H9 (cell line): ENCODE results near the gene KHK. TPM values are rescaled to one million over a fixed set of nuclear protein-coding genes. Genes with fewer than 3 reads are reported as not detected.

Source experiments
- DNase-seq: peaks from one replicate; pipeline ENCODE4 v3.0.0-alpha.2; 2017
- H2AFZ ChIP-seq: one replicate; pipeline ENCODE4 v1.6.1; 2013; ENCODE audit warnings: mild to moderate bottlenecking, low read length, control low read depth, moderate library complexity
- H2AK5ac ChIP-seq: 2 replicates; pipeline ENCODE4 v1.6.1; 2013; ENCODE audit warnings: low read length, control low read depth, mixed read lengths; ENCODE audit not compliant: insufficient read length
- H2BK120ac ChIP-seq: one replicate; pipeline ENCODE4 v1.6.1; 2013; ENCODE audit warnings: low read depth, mild to moderate bottlenecking, low read length, control low read depth, inconsistent platforms; ENCODE audit not compliant: poor library complexity, severe bottlenecking
- H2BK12ac ChIP-seq: 2 replicates; pipeline ENCODE4 v1.6.1; 2013; ENCODE audit warnings: low read length, control low read depth, mixed read lengths, low read depth; ENCODE audit not compliant: insufficient read length
- H2BK15ac ChIP-seq: 2 replicates; pipeline ENCODE4 v1.6.1; 2013; ENCODE audit warnings: low read depth, low read length, control low read depth
- H2BK20ac ChIP-seq: one replicate; pipeline ENCODE4 v1.6.1; 2013; ENCODE audit warnings: low read depth, mild to moderate bottlenecking, low read length, control low read depth, inconsistent platforms; ENCODE audit not compliant: poor library complexity, severe bottlenecking
- H2BK5ac ChIP-seq: 2 replicates; pipeline ENCODE4 v1.6.1; 2013; ENCODE audit warnings: low read length, control low read depth, mixed read lengths; ENCODE audit not compliant: insufficient read length
- H3K14ac ChIP-seq: 2 replicates; pipeline ENCODE4 v1.6.1; 2013; ENCODE audit warnings: low read length, control low read depth; ENCODE audit not compliant: insufficient read depth
- H3K18ac ChIP-seq: 2 replicates; pipeline ENCODE4 v1.6.1; 2013; ENCODE audit warnings: low read depth, mild to moderate bottlenecking, mixed read lengths, low read length, control low read depth; ENCODE audit not compliant: insufficient read length
- H3K23ac ChIP-seq: 2 replicates; pipeline ENCODE4 v1.6.1; 2013; ENCODE audit warnings: low read length, control low read depth, mixed read lengths, low read depth; ENCODE audit not compliant: insufficient read length
- H3K23me2 ChIP-seq: 2 replicates; pipeline ENCODE4 v1.6.1; 2013; ENCODE audit warnings: low read depth, mild to moderate bottlenecking, mixed read lengths, low read length, control low read depth; ENCODE audit not compliant: insufficient read length, poor library complexity, severe bottlenecking
- H3K27ac ChIP-seq: 2 replicates; pipeline ENCODE4 v1.5.1; 2013; ENCODE audit warnings: low read length, control low read depth, mixed read lengths, low read depth; ENCODE audit not compliant: insufficient read length
- H3K27me3 ChIP-seq: 2 replicates; pipeline ENCODE4 v1.6.1; 2013; ENCODE audit warnings: low read length, control low read depth, inconsistent platforms; ENCODE audit not compliant: insufficient read depth
- H3K4ac ChIP-seq: 2 replicates; pipeline ENCODE4 v1.6.1; 2013; ENCODE audit warnings: low read depth, mild to moderate bottlenecking, control low read depth, inconsistent platforms, low read length, moderate library complexity
- H3K4me1 ChIP-seq: 2 replicates; pipeline ENCODE4 v1.6.1; 2013; ENCODE audit warnings: low read length, control low read depth, inconsistent platforms; ENCODE audit not compliant: insufficient read depth
- H3K4me2 ChIP-seq: 2 replicates; pipeline ENCODE4 v1.6.1; 2013; ENCODE audit warnings: low read length, control low read depth, mixed read lengths; ENCODE audit not compliant: insufficient read length, insufficient read depth
- H3K56ac ChIP-seq: 2 replicates; pipeline ENCODE4 v1.6.1; 2013; ENCODE audit warnings: low read depth, mild to moderate bottlenecking, mixed read lengths, low read length, control low read depth; ENCODE audit not compliant: insufficient read length
- H3K79me1 ChIP-seq: 2 replicates; pipeline ENCODE4 v1.6.1; 2013; ENCODE audit warnings: low read depth, mild to moderate bottlenecking, moderate library complexity, low read length, control low read depth, inconsistent platforms; ENCODE audit not compliant: insufficient read depth, poor library complexity, severe bottlenecking
- H3K79me2 ChIP-seq: 2 replicates; pipeline ENCODE4 v1.6.1; 2013; ENCODE audit warnings: low read length, control low read depth, inconsistent platforms; ENCODE audit not compliant: insufficient read depth
- H3K9ac ChIP-seq: 2 replicates; pipeline ENCODE4 v1.6.1; 2013; ENCODE audit warnings: low read length, control low read depth, mixed read lengths; ENCODE audit not compliant: insufficient read length; ENCODE audit errors: extremely low read depth
- H3K9me3 ChIP-seq: one replicate; pipeline ENCODE4 v1.6.1; 2013; ENCODE audit warnings: low read depth, low read length, inconsistent platforms; ENCODE audit not compliant: control insufficient read depth
- H3T11ph ChIP-seq: one replicate; pipeline ENCODE4 v1.6.1; 2013; ENCODE audit warnings: mild to moderate bottlenecking, low read length, control low read depth, inconsistent platforms
- H4K20me1 ChIP-seq: one replicate; pipeline ENCODE4 v1.6.1; 2013; ENCODE audit not compliant: control insufficient read depth, insufficient read length, insufficient read depth
- H4K5ac ChIP-seq: 2 replicates; pipeline ENCODE4 v1.6.1; 2013; ENCODE audit warnings: low read depth, mild to moderate bottlenecking, mixed read lengths, low read length, control low read depth; ENCODE audit not compliant: insufficient read length
- H4K8ac ChIP-seq: replicated peaks from 2 replicates; pipeline ENCODE4 v1.6.1; 2013; ENCODE audit warnings: low read length, control low read depth, mixed read lengths, low read depth; ENCODE audit not compliant: insufficient read length
- H4K91ac ChIP-seq: 2 replicates; pipeline ENCODE4 v1.6.1; 2013; ENCODE audit warnings: low read depth, mild to moderate bottlenecking, moderate library complexity, mixed read lengths, low read length, control low read depth; ENCODE audit not compliant: insufficient read length
- H3K27ac Mint-ChIP-seq, 3 experiments: 2 replicates in 2 of 3; 3 replicates in 1 of 3; pipeline ENCODE4 v1.8.0; 2020 to 2021; ENCODE audit warnings: mixed read lengths in 3 of 3, mild to moderate bottlenecking in 1 of 3, moderate library complexity in 1 of 3
- H3K27me3 Mint-ChIP-seq: 2 replicates; pipeline ENCODE4 v1.8.0; 2021; ENCODE audit warnings: low read depth, mild to moderate bottlenecking, moderate library complexity, mixed read lengths
- H3K36me3 Mint-ChIP-seq, 3 experiments: 2 replicates in 2 of 3; 3 replicates in 1 of 3; pipeline ENCODE4 v1.8.0; 2020 to 2021; ENCODE audit warnings: low read depth in 3 of 3, mixed read lengths in 3 of 3; ENCODE audit not compliant: insufficient read depth in 1 of 3
- H3K4me1 Mint-ChIP-seq, 2 experiments: 2 replicates each; pipeline ENCODE4 v1.8.0; 2020; ENCODE audit warnings: mixed read lengths in 2 of 2
- H3K4me3 Mint-ChIP-seq, 2 experiments: 2 replicates in 1 of 2; 3 replicates in 1 of 2; pipeline ENCODE4 v1.8.0; 2020 to 2021; ENCODE audit warnings: mild to moderate bottlenecking in 2 of 2, mixed read lengths in 2 of 2, moderate library complexity in 1 of 2
- H3K9me3 Mint-ChIP-seq, 2 experiments: 2 replicates in 1 of 2; 3 replicates in 1 of 2; pipeline ENCODE4 v1.8.0; 2020; ENCODE audit warnings: mild to moderate bottlenecking in 2 of 2, mixed read lengths in 2 of 2, moderate library complexity in 1 of 2
- CTCF ChIP-seq: fragments of 200-600 bp; sonication (generic); conservative IDR thresholded peaks from 3 replicates; pipeline ENCODE4 v1.8.0; 2021; ENCODE audit warnings: antibody characterized with exemption, mild to moderate bottlenecking
- WGBS: extraction: QIAGEN DNeasy Blood & Tissue Kit; methylation state at CpG from one replicate; pipeline ENCODE4 v1.1.7; 2013; ENCODE audit warnings: missing lambda C conversion rate, low lambda C conversion rate, mixed read lengths; ENCODE audit not compliant: insufficient read length; ENCODE audit errors: extremely low coverage; 5-methylcytosine and 5-hydroxymethylcytosine counted together
- total RNA-seq: library from RNA; stranded (reverse); gene quantifications from 2 replicates; pipeline ENCODE4 v1.2.1, GENCODE V29; 2021

The KHK gene
- total RNA-seq, 1 experiment from 2014 or later = 12.1 TPM

DNA sequence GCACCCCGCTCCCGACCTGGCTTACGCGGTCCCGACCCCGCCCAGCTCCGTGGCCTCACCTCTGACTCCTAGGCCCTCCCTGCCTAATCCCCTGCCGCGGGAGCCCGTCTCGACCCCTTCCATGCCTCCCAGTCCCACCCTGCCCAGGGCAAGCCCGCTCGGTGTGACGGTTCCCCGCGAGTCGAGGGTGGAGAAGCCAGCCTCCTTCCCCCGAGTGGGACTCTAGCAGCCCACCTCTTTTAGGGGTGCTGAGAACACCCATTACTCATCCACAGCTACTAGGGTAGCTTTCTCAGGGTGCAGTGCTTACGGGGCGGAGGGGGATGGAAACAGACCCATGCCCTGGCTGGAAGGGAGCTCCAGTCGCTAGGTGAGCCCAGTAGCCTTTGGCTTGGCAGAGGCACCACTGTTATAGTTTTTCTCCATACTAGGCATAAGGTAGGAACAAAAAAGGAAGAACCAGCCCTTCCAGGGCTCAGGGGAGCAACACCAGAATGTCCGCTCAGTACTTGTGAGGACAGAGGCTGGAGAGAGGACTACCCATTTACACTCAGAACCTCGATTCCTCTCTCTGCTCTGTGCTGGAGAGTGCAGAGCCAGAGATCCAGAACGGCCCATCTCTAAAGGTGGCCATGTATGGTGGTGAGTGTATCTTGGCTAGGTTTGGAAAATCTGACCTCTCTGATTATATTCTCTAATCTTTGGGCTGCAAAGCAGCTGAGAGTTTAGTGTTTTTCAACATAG, 34.5 kb upstream of the KHK start:
- Mint-ChIP-seq H3K27me3 (peaks cover 9% of the 10 kb centered on the region), H3K4me3 (peak overlapping the region; percentile 86 to 94), H3K4me1 (peaks cover 10 to 14% of the 10 kb centered on the region in 2 experiments), H3K36me3 (peaks cover 23 to 39% (median 37%) of the 10 kb centered on the region in 3 experiments), H3K9me3 (peaks cover 7 to 16% of the 10 kb centered on the region in 2 experiments), H3K27ac (peak overlapping the region in 1 of 3 experiments; percentile 66; a peak in 2 of 7 replicates)
- no peak overlapping the region for H2BK120ac ChIP-seq
- no peak overlapping the region for H2BK12ac ChIP-seq
- H3T11ph ChIP-seq = no peak overlapping the region
- H3K56ac ChIP-seq = no peak overlapping the region
- H3K23ac ChIP-seq = no peak overlapping the region
- peaks cover 4% of the 10 kb centered on the region; the same call in 1 of the 2 replicates for H3K4me1 ChIP-seq
- H4K5ac ChIP-seq = no peak overlapping the region
- peak; percentile 37 for DNase-seq
- H3K27me3 ChIP-seq = no peaks in the 10 kb centered on the region
- H2AFZ ChIP-seq = peak overlapping the region; percentile 10
- H4K8ac ChIP-seq = no peak overlapping the region
- no peak overlapping the region for H2AK5ac ChIP-seq
- WGBS = no CpG with 5 or more reads among the region's 24 CpGs
- peaks cover 10% of the 10 kb centered on the region for H3K23me2 ChIP-seq
- no peak overlapping the region for H3K27ac ChIP-seq
- H4K91ac ChIP-seq = no peak overlapping the region
- H3K79me1 ChIP-seq = no peaks in the 10 kb centered on the region
- H3K9me3 ChIP-seq = no peaks in the 10 kb centered on the region
- peak overlapping the region; percentile 44 for H3K18ac ChIP-seq
- no peak overlapping the region for H2BK5ac ChIP-seq
- TF ChIP-seq CTCF = no peak
- H2BK20ac ChIP-seq = no peak overlapping the region
- H4K20me1 ChIP-seq = no peaks in the 10 kb centered on the region
- peak overlapping the region; percentile 41; the same call in 1 of the 2 replicates for H2BK15ac ChIP-seq
- no peaks in the 10 kb centered on the region for H3K79me2 ChIP-seq
- peak overlapping the region; percentile 59 for H3K4me2 ChIP-seq
- H3K9ac ChIP-seq = peak overlapping the region; percentile 71
- H3K14ac ChIP-seq = peak overlapping the region; percentile 85; the same call in 1 of the 2 replicates
- no peak overlapping the region for H3K4ac ChIP-seq
